Activated CD4-positive, alpha-beta T cell treated with anti-CD3 and anti-CD28 coated beads, Interleukin-2, amount 50 U/mL, for 4 hours (primary cell): ENCODE results near the gene AQP2.
A peak's percentile ranks its signal among the peaks of the same experiment; 100 is the strongest.

Source experiments
- DNase-seq, 2 experiments: peaks; one replicate each; pipeline ENCODE4 v3.0.0-alpha.2; 2020

Gene AQP2, protein sequence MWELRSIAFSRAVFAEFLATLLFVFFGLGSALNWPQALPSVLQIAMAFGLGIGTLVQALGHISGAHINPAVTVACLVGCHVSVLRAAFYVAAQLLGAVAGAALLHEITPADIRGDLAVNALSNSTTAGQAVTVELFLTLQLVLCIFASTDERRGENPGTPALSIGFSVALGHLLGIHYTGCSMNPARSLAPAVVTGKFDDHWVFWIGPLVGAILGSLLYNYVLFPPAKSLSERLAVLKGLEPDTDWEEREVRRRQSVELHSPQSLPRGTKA

DNA sequence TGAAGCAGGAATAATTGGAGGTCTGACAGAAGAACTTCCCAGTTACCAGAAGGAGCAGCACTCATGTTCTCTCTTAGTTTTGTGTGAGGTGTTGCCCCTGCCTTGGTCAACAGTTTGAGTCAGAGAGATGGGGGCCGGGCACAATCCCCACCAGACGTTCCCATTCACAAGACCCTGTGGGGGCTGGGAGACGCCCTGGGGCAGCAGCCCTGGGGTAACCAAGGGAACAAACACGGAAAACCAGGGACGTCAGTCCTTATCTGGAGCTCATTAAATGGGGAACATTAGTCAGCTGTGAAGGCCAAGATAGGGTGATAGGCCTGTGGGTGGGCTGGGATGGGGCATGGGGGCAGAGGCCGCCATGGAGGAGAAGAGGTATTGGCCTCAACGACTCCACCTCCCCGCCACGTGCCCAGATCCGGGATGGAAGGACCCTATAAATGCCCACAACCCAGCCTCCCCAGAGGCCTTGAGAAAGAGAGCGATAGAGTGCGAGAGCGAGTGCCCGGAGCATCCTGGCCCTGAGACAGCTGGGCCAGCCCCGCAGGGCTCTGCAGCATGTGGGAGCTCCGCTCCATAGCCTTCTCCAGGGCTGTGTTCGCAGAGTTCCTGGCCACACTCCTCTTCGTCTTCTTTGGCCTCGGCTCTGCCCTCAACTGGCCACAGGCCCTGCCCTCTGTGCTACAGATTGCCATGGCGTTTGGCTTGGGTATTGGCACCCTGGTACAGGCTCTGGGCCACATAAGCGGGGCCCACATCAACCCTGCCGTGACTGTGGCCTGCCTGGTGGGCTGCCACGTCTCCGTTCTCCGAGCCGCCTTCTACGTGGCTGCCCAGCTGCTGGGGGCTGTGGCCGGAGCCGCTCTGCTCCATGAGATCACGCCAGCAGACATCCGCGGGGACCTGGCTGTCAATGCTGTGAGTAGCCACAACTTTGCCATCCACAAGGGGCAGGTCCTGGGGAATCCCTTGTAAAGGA is at the start of gene AQP2:
Gene AQP2 (plus strand): TSS at position 465 of the 979 bp plus-strand sequence. CDS start 94 bp downstream, at position 559.
- no peak for DNase-seq

DNA sequence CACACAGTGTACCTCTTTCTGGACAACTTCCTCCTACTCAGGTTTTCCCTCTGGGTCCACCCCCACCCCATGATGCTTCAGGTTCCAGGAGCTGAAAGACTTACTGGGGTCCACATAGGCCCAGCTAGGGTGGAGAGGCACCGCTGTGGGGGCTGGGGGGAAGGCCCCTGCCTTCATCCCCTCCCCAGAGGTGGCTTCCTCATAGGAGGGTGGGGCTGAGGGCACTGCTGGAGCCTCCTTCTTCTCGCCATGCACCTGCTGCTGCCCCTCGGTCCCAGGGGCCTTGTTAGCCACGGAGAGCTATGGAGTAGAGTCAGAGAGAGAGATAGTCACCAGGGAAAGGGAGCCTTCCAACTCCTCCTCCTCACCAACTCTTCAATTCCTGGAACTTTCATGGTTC is 49.5 kb upstream of the AQP2 start:
- DNase-seq = no peak

DNA sequence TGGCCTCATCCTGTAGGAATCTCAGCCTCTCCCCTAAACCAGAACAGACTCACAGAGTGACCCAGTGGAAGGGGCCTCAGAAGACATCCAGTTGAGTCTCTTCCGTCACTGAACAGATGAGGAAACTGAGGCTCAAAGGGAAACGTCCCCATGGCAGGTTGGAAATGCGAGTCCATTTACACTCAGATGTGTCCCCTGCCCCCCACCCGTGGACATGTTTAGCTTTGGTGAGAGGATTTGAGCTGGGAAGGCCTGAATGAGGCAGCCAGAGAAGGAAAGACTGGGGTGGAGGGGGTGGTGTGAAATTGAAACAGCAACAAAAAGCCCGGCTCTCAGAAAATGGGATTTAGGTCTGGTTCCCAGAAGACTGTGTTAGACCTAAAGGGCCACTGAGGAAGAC is 48.6 kb upstream of the AQP2 start:
- no peak for DNase-seq

DNA sequence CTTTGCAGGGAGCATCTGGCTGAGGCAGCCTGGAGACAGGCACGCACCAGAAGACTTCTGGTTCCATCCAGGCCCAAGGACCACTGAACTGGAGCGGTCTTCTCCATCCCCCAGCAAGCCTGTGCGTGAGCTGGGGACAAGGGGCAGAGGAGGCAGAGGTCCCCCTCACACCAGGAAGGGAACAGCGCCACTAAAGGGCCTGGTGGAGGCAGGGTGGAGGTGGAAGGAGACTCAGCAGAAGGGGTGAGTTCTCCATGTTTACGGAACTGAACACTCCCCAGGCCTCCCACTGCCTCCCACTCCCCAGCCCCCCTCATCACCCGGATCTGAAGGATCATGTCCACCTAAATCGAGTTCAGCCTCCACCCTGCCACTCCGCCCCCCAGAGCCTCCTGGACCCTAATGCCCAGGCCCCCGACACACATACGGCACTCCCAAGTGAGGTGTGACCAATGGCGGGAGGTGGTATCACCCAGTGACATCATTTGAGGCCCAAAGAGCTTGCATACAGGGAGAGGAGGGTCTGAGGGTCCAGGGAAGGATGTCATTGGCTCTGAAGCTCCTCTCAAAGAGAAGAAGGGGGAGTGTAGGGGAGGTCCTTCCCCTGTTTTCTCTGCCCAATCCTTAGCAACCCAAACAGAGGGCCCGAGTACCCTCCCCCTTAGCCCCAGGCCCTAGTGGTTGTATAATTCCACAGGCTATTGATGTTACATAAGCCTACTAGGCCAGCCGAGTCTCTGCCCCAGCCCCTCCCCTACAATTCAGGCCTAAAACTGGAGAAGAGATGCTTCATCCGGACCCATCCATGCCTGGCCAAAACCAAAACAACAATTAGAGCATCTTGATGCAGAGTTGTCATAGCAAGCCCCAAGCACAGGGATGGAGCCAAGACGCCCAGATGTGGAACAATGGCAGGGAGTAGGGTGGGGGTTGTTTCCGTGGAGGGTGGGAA is 47.9 kb upstream of the AQP2 start:
- no peak for DNase-seq

DNA sequence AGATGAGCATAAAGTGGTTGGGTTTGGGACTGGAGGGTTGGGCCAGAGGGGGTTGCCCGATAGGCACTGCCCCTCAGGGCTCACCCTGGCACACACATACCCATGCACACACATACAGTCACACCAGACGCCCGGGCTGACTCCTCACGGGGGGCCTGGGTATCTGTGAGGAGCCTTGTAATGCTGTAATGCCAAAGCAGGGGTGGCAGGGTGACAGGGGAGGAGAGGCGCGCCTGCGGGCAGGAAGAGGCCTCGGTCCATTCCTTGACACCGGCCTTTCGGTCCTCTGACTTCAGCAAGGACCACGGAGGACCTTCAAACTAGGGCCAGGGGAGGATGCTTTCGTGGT is 47.2 kb upstream of the AQP2 start:
- DNase-seq = no peak

DNA sequence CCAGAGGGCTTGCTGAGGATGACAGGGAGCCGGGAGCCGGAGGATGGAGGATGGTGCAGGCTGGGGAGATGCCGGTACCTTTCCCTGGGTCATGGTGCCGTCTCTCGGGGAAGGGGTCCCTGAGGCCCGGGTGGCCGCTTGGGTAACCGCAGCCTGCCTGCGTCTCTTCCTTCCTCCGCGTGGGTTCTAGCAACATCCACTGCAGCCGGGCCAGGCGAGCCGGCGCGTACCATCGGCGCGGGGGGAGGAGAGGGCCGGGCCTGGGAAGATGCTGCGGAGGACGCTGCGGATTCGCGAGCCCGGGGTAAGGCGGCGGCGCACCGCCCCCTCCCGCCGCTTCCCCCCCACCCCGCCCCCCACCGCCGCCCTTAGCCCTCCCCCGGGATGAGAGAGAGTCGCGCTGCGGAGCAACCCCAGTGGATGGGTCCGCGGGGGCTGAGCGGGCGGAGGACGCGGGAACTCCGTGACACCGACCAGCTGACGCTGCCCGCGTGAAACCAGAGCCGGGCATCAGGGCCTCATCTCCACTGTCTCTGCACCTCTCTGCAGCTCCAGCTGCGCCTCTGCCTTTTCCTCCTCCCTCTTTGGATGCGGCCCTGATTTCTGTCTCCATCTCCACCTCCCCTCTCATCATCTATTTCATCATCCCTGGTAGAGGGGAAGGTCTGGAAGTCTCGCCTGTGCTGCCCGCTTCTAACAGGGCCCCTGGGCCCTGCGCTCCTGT is 46.7 kb upstream of the AQP2 start, which contains the start of gene FAIM2:
Gene FAIM2 (minus strand): TSS at position 201 of the 724 bp plus-strand sequence. CDS start 108 bp downstream, at position 93.
- peak; percentile 31 to 32 for DNase-seq

DNA sequence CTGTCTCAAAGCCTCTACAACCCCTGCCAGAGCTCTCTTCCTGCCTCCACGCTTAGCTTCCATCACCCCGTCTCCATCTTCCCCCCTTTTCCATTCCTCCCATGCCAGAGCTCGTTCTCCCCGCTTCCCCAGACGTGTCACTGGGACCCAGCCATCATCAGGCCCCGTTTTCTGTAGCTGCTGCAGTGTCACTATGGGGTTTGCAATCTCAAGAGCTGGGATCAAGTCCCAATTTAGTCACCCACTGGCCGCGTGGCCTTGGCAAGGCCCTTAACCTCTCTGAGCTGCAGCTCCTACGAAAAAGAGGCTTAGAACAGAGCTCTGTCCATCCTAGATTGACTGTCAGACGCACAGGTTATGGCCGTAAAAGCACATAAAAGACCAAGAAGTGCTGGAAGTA is 45.9 kb upstream of the AQP2 start:
- no peak for DNase-seq

DNA sequence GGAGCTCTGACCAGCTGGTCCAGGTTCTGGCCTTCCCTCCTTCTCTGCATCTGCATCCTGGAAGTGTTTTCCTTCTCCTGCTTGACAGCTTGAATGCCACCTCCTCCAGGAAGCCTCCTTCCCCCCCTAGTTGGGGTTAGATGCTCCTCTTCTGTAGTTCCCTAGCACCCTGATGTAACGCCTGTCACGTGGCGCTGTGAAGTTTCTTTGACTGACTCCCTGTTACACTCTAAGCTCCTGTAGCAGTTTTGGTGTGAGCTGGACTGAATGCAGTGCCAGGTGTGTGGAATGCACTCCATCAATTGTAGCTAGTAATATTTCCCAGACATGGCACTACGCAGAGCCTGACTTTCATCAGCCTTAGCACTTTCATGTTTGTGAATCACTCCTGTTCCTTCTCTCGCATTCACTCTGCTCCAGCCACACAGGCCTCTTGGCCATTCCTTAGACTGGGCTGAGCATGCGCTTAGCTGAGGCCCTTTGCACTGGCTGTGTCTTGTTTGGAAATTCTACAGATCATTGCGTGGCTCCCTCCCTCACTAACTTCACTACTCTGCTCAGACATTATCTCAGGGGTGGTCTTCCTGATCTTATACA is 44.7 kb upstream of the AQP2 start:
- no peak for DNase-seq

DNA sequence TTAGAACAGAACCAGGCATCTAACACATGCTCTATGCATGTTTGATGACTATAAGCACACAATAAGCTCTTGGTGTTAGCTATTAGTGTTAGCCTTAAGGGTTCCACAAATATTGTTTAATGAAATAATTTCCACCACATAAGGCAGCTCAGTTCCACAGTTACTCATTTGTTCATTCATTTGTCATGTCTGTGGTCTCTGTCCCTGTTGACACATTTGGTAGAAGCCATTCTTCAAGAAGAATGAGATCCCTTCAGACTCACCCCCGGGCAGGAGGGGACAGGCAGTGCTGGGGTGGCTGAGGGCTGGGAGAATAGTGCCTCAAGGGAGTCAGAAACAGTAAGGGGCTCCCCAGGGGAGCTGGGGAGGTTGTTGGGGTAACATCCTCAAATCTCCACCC is 43.2 kb upstream of the AQP2 start:
- DNase-seq = no peak

DNA sequence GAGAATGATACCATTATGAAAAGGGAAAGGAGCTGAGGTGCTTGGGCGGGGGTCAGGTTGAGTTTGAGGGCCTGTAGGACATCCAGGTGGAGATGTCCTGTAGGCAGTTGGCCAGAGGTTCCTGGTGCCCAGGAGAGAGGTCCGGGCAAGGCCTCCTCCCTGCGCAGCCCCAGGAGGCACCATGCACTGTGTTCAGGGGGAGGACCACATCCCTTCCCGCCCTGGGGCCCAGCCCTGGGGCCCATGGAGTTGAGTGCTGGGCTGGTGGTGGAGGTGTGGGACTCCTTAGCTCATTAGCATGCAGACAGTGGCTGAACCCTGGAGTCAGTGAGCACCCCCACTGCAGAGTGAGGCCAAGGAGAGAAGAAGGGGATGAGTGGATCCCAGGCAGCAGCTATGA is 41.2 kb upstream of the AQP2 start:
- no peak for DNase-seq

DNA sequence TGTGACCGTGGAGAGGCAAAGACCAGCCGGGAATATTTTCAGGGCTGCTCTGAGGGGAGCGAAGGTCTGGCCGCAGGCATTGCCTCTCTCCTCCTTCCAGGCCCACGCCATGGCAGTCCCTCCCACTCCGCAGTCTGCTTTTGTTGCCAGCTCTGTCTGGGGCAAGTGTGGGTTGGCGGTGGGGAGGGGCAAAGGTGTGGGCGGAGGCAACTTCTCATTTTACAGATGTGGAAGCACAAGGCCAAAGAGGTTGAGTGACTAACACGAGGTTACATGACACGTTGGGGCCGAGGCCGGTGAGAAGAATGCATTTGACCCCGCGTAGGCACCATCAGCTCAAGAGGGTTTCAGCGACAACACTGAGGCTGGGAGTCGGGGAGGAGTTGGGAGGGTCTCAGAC is 40.7 kb upstream of the AQP2 start:
- peak in 1 of 2 experiments; percentile 21 for DNase-seq

DNA sequence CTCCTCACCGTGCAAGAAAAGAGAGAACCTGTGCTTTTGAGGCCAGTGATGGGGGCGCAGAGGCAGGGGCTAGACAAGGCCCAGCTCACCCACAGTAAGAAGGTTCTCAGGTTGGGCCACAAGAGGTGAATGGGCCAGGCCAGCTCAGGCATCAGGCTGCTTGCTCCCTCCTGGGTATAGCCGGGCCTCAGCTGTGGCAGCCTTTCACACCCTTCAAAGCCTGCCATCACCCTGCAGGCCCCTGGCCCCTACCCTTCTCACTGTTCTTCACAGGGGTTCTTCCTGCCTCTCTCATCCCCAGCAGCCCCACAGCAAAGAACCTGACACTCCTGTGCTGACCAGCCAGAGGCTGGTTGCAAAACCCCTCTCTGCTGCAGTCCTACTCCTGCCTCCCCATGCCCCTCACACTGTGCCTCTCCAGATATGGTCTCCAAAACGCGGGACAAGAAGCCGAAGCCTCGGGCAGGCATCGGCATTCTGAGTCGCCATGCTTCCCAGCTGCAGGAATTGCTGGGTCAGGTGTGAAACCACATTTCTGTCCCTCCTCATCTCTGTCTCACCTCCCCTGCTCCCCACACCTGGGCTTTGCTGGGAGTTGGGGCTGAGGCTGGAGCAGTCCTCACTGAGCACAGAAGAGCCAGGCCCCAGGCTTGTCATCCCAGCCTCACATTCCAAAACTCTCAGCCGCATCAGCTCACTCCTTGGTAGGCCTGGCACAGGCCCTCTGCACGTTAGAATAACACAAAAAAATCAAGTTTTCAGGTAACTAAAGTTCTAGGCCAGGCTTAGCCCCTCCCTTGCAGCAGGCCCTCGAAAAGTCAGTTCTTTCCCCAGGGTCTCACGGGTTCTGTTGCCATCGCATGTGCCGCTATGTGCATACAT is 40.0 kb upstream of the AQP2 start:
- DNase-seq = no peak

DNA sequence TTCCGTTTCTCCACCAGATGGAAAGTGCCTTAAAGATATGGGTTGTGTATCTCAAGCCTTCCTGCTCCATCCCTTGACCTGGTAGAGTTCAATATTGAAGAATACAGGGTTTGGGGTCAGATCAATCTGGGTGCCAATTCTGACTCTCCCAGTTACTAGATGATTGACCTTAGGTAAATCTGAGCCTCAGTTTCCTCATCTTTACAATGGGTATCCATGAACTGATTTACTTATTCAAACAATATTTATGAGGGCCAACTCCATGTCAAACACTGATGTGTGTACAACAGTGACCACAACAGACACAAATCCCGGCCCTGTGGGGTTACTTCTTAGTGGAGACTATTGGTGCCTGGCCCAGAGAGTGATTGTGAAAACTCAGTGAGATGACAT is 39.3 kb upstream of the AQP2 start:
- DNase-seq = no peak

DNA sequence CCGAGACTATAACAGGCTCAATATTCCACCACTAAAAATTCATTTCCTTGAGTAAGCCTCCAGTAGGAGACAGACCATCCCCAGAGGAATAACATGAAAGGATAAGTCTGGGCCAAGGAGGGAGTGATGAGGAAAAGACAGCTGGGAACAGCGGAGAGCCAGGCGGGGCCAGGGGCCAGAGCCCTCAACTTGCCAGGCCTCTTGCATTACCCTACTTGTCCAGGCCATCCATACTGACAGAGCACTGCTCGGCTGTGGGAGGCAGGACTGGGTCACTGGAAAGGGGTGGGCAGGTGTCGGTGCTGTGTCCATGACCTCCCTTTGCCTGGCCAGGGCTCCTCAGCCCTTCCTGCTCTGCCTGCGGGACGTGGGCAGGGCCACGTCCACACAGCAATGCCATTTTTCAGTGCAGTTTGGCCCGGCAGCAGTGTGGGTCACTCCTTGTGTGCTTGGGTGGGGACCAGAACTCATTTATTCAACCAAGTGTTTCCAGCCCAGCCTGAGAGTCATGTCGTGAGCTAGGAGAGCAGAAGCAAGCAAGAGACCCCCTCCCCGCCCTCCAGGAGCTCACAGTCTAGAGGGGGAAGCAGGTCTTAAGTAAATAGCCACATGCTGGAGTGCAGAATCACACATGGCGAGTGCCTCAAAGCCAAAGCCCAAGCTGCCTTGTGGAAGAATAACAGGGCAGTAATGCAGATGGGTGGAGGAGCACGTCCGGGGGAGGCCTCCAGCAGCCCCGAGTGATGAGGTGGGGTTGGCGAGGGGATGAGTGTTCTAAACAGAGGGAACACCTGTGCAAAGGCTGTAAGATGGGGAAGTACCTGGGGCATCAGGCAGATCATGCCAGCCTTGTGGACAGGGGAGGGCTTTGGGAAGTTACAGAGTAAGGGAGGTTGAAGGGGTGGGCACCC is 37.9 kb upstream of the AQP2 start:
- no peak for DNase-seq

DNA sequence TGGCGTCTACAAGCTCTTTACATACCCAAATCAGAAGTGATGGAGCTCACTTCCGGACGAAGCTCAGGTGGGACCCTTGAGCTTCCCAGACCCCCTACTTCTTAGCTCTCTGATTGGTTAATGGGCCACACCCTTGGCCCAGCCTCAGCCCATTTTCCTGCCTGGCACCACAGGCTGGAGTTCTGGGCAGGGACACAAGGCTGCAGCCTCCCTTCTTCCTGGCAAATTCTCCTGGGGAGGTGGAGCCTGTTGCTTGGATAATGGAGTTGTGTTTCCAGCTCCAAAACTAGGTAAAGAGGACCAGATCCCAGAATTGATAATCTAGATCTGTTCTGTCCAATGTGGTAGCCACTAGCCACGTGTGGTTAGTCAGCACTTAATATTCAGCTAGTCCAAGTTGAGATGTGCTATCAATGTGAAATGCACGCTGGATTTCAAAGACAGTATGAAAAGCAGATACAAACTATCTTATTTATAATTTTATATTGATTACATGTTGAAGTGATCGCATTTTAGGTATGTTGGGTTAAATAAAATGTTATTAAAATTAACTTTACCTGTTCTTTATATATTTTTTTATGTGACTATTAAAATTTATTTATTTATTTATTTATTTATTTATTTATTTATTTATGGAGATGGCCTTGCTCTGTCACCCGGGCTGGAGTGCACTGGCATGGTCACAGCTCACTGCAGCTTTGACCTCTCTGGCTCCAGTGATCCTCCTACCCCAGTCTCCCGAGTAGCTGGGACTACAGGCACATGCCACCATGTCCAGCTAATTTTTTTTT is 34.2 kb upstream of the AQP2 start:
- no peak for DNase-seq

DNA sequence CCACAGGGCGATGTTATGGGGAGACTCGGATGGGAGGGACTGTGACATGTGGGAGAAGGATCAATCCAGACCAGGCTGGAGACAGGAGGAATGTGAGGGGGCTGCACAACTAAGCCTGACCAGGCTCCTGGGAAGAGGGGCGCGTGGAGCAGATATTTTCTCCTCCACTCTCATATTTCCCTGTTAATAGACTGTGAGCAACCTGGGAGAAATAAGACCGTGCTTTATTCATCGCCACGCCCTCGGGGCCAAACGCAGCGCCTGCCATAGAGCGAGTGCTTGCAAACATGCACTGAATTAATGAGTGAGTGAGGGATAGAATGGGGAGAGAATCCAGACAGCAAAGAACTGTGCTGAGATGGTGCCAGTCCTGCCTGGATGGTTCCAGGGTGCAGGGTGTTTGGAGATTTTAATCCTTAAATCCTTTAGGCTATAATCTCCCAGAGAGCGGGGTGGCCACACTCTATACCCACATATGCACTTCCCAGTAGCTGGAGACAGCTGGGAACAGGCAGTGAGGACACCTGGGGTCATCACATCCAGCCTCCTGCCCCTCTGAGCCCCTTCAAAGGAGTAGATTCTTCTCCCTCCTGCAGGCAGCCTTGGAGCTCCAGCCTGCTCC is 33.3 kb upstream of the AQP2 start:
- DNase-seq = no peak

DNA sequence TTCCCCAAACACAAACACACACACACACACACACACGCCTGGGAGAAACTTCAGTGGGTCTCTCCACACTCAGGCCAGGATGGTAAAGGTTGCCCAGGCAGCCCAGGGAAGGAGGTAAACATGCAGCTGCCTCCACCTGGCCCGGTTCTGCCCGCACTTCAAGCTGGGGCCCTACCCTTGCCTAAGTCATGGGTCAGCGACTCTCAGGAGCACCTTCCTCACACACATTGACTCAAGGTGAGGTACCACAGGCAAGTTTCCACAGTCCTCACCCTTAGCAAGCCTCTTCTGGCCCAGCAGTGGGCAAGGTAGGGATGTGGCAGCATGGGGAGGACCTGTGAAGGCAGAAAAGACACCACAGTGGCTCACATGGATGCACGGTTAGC is 32.8 kb upstream of the AQP2 start:
- no peak for DNase-seq

DNA sequence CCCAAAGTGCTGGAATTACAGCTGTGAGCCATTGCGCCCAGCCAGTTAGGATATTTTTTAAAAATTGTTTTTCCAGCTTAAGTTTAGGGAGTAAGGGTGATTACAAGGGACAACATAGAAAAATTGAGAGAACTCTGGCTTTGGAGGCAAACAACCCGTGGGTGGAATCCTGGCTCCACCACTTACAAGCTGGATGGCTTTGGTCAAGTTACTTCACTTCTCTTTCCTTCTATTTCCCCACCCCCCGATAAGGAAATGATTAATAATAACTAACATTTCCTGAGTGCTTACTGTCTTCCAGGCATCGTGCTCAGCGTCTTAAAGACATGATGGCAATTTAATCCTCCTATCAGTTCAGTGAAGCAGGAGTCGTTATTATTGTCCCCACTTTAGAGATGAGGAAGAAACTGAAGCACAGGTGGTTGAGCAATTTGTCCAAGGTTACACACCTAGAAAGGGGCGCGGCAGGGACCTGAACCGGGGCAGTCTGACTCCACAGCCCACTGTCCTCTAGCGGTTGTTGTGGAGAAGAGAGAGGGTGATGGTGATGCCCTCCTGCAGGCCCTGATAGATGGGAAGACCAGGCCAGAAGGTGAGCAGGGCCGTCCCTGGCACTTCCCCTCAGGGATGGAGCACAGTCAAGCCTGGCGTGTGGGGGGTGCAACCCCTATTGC is 30.2 kb upstream of the AQP2 start:
- DNase-seq = no peak
